CD14-positive monocyte (primary cell): ENCODE measurements around the gene CAMTA1. TPM values are rescaled to one million over a fixed set of nuclear protein-coding genes. Genes with fewer than 3 reads are reported as not detected.

Source experiments
- DNase-seq, 3 donors: peaks; one replicate each; pipeline ENCODE4 v3.0.0-alpha.2; 2011 to 2022
- H2AFZ ChIP-seq: 2 replicates; pipeline ENCODE4 v1.6.0; 2012; ENCODE audit warnings: mild to moderate bottlenecking, low read depth, low read length, inconsistent platforms; ENCODE audit not compliant: insufficient read depth, poor library complexity, severe bottlenecking
- H3K27ac ChIP-seq, 2 donors: 1 replicate in 1 of 2; 2 replicates in 1 of 2; pipeline ENCODE4 v1.5.1; 2012 to 2013; ENCODE audit warnings: low read length in 2 of 2, control low read depth in 1 of 2, inconsistent platforms in 1 of 2, low read depth in 1 of 2, mild to moderate bottlenecking in 1 of 2
- H3K27me3 ChIP-seq, 2 donors: one replicate each; pipeline versions ENCODE4 v1.6.0 to v1.6.1; 2011 to 2013; ENCODE audit warnings: low read length in 2 of 2; ENCODE audit not compliant: control insufficient read depth in 2 of 2, insufficient read depth in 2 of 2
- H3K36me3 ChIP-seq, 2 donors: replicated peaks in 1 of 2; 1 replicate in 1 of 2; 2 replicates in 1 of 2; pipeline versions ENCODE4 v1.5.1 to v1.6.1; 2012 to 2013; ENCODE audit warnings: low read length in 2 of 2, control low read depth in 1 of 2, inconsistent platforms in 1 of 2, mild to moderate bottlenecking in 1 of 2; ENCODE audit not compliant: insufficient read depth in 2 of 2, control insufficient read depth in 1 of 2
- H3K4me1 ChIP-seq, 2 donors: 1 replicate in 1 of 2; 2 replicates in 1 of 2; pipeline versions ENCODE4 v1.5.1 to v1.6.1; 2012 to 2013; ENCODE audit warnings: low read length in 2 of 2, control low read depth in 1 of 2, inconsistent platforms in 1 of 2, mild to moderate bottlenecking in 1 of 2, moderate library complexity in 1 of 2; ENCODE audit not compliant: insufficient read depth in 2 of 2, control insufficient read depth in 1 of 2
- H3K4me2 ChIP-seq: replicated peaks from 2 replicates; pipeline ENCODE3; 2012; ENCODE audit warnings: low read length, moderate library complexity, mild to moderate bottlenecking; ENCODE audit not compliant: poor library complexity, severe bottlenecking; ENCODE audit errors: extremely low read depth
- H3K4me3 ChIP-seq, 3 experiments: fragments of 200-600 bp in 1 of 3; sonication (generic) in 1 of 3; replicated peaks in 1 of 3; 1 replicate in 2 of 3; 2 replicates in 1 of 3; pipeline ENCODE4 v1.5.1; 2011 to 2013; ENCODE audit warnings: low read length in 3 of 3, mild to moderate bottlenecking in 3 of 3, control low read depth in 2 of 3, low read depth in 2 of 3, inconsistent platforms in 1 of 3, moderate library complexity in 1 of 3
- H3K79me2 ChIP-seq: 2 replicates; pipeline ENCODE4 v1.6.0; 2012; ENCODE audit warnings: mild to moderate bottlenecking, control low read depth, inconsistent platforms, low read length, moderate library complexity; ENCODE audit not compliant: insufficient read depth
- H3K9ac ChIP-seq: 2 replicates; pipeline ENCODE4 v1.6.0; 2017; ENCODE audit warnings: low read length, mild to moderate bottlenecking; ENCODE audit not compliant: insufficient read depth, poor library complexity, severe bottlenecking
- H3K9me3 ChIP-seq, 2 donors: replicated peaks in 1 of 2; 1 replicate in 1 of 2; 2 replicates in 1 of 2; pipeline versions ENCODE4 v1.5.1 to v1.6.1; 2012 to 2013; ENCODE audit warnings: low read length in 2 of 2, control low read depth in 1 of 2; ENCODE audit not compliant: control insufficient read depth in 1 of 2, insufficient read depth in 1 of 2
- H4K20me1 ChIP-seq: 2 replicates; pipeline ENCODE4 v1.6.0; 2012; ENCODE audit warnings: mild to moderate bottlenecking, low read length, control low read depth, moderate library complexity; ENCODE audit not compliant: insufficient read depth
- H3K27ac Mint-ChIP-seq, 7 donors: one replicate each; pipeline ENCODE4 v1.8.0; 2020; ENCODE audit warnings: mild to moderate bottlenecking in 7 of 7, mixed read lengths in 7 of 7, moderate library complexity in 6 of 7, inconsistent platforms in 2 of 7
- H3K27me3 Mint-ChIP-seq, 3 donors: one replicate each; pipeline ENCODE4 v1.8.0; 2021 to 2022; ENCODE audit warnings: low read depth in 3 of 3, mild to moderate bottlenecking in 3 of 3, mixed read lengths in 3 of 3, moderate library complexity in 3 of 3, inconsistent platforms in 1 of 3
- H3K36me3 Mint-ChIP-seq, 2 donors: one replicate each; pipeline ENCODE4 v1.8.0; 2020; ENCODE audit warnings: mixed read lengths in 2 of 2, inconsistent platforms in 1 of 2, mild to moderate bottlenecking in 1 of 2
- H3K4me1 Mint-ChIP-seq: one replicate; pipeline ENCODE4 v1.8.0; 2020; ENCODE audit warnings: mild to moderate bottlenecking, mixed read lengths
- H3K4me3 Mint-ChIP-seq, 2 donors: one replicate each; pipeline ENCODE4 v1.8.0; 2020; ENCODE audit warnings: mild to moderate bottlenecking in 2 of 2, mixed read lengths in 2 of 2, moderate library complexity in 1 of 2
- H3K9me3 Mint-ChIP-seq, 7 donors: one replicate each; pipeline ENCODE4 v1.8.0; 2020 to 2022; ENCODE audit warnings: mixed read lengths in 7 of 7, mild to moderate bottlenecking in 6 of 7, moderate library complexity in 6 of 7, inconsistent platforms in 2 of 7
- CTCF ChIP-seq: fragments of 200-600 bp; IDR thresholded peaks from one replicate; pipeline ENCODE4 v1.8.0; 2022; ENCODE audit warnings: antibody characterized with exemption, mild to moderate bottlenecking
- WGBS: methylation state at CpG from one replicate; pipeline ENCODE4 v1.1.5; 2013; ENCODE audit warnings: missing lambda C conversion rate; ENCODE audit not compliant: insufficient coverage; 5-methylcytosine and 5-hydroxymethylcytosine counted together
- intact Hi-C, 2 donors: fragments of 100-400 bp; cut with micrococcal nuclease; formaldehyde crosslinking; loops; one replicate each; pipeline versions ENCODE4 v1.15.0 to v1.15.1; 2023
- polyA plus RNA-seq, 3 donors: library from polyadenylated mRNA; depleted of rRNA in 1 of 3; unstranded in 2 of 3; stranded (reverse) in 1 of 3; fragments of 300-500 nt in 2 of 3; fragments of >200 nt in 1 of 3; fragmentation: Illumina TruSeq in 2 of 3; gene quantifications; 1 replicate in 2 of 3; 2 replicates in 1 of 3; pipeline ENCODE4 v1.2.3, GENCODE V29; 2012 to 2021

Gene CAMTA1
- polyA plus RNA-seq, 3 donors = 52.0 to 89.6 (median 78.3) TPM

- Histone ChIP-seq H3K4me3 (no peak overlapping the region), H3K27ac (no peak overlapping the region), H4K20me1 (no peaks in the 10 kb centered on the region), H2AFZ (no peak overlapping the region), H3K79me2 (no peaks in the 10 kb centered on the region), H3K27me3 (no peaks in the 10 kb centered on the region), H3K36me3 (no peaks in the 10 kb centered on the region), H3K4me1 (no peaks in the 10 kb centered on the region), H3K4me2 (no peak overlapping the region), H3K9ac (no peak overlapping the region), H3K9me3 (no peaks in the 10 kb centered on the region)
- DNase-seq = no peak
- Mint-ChIP-seq H3K27ac (no peak overlapping the region), H3K36me3 (no peaks in the 10 kb centered on the region), H3K4me1 (no peaks in the 10 kb centered on the region), H3K4me3 (no peak overlapping the region), H3K27me3 (peaks cover 0 to 5% (median 0%) of the 10 kb centered on the region in 3 donors), H3K9me3 (no peaks in the 10 kb centered on the region)
- intact Hi-C loops = no loop called here
- TF ChIP-seq CTCF = no peak
- 93% methylated on average over 5 of the region's 5 CpGs for WGBS
Measured at GRCh38 chr1:6941786-6942185, 156.5 kb downstream of the CAMTA1 start.

- Histone ChIP-seq H3K9ac (no peak overlapping the region), H3K9me3 (no peaks in the 10 kb centered on the region), H3K4me1 (no peaks in the 10 kb centered on the region), H3K79me2 (no peaks in the 10 kb centered on the region), H3K27ac (no peak overlapping the region), H2AFZ (no peak overlapping the region), H4K20me1 (no peaks in the 10 kb centered on the region), H3K4me3 (no peak overlapping the region), H3K4me2 (no peak overlapping the region), H3K27me3 (no peaks in the 10 kb centered on the region), H3K36me3 (no peaks in the 10 kb centered on the region)
- intact Hi-C loops = no loop called here
- no peak for TF ChIP-seq CTCF
- H3K4me3 Mint-ChIP-seq = no peak overlapping the region
- no peaks in the 10 kb centered on the region for H3K4me1 Mint-ChIP-seq
- peaks cover 0 to 9% (median 2%) of the 10 kb centered on the region in 3 donors for H3K27me3 Mint-ChIP-seq
- H3K9me3 Mint-ChIP-seq = no peaks in the 10 kb centered on the region
- no peak for DNase-seq
- H3K27ac Mint-ChIP-seq = no peak overlapping the region
- 94% methylated on average over 7 of the region's 9 CpGs for WGBS
- H3K36me3 Mint-ChIP-seq = no peaks in the 10 kb centered on the region
Measured at GRCh38 chr1:6942990-6943389, 157.7 kb downstream of the CAMTA1 start.
